ENCODE measurements around the gene ANKRD33. TPM values are rescaled to one million over a fixed set of nuclear protein-coding genes. Genes with fewer than 3 reads are reported as not detected.

The ANKRD33 gene
- total RNA-seq, 1 experiment from 2014 or later, result 0.81 TPM

DNA sequence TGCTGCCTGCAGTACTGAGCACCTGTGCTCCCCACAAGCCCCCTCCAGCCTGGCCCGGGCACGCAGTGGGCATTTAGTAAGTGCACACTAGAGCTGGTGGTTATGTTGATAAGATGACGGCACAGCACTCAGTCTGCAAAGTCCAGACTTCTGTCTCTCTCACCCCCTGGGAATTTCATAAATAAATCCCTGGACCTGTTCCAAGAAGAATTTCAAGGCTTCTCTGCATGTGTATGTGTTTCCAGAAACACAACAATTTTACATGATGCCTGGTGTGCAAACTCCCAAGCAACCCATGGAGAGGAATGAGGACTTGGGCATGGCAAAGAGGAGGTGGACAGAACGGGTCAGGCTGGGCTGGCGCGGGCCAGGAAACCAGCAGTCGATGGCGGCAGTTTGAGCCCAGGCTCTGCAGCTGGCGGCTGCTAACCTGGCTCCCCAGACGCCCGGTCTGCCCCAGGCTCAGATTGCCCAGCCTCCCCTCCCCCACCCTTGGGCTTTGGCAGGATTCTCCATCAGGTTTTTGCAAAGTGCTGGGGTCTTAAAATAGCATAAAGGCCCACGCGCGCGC, 53.2 kb downstream of the ANKRD33 start:
- Mint-ChIP-seq H3K27ac (no peak overlapping the region), H3K9me3 (peaks cover 12 to 15% of the 10 kb centered on the region in 2 experiments), H3K27me3 (ENCODE audit: low read depth) (peaks cover 36% of the 10 kb centered on the region), H3K4me3 (no peak overlapping the region), H3K36me3 (ENCODE audit: insufficient read depth in 1 of 3, low read depth in 3 of 3) (peaks cover 0 to 5% (median 5%) of the 10 kb centered on the region in 3 experiments; a peak in 4 of 7 replicates), H3K4me1 (peaks cover 6 to 11% of the 10 kb centered on the region in 2 experiments; a peak in 3 of 4 replicates)
- TF ChIP-seq CTCF (conservative IDR thresholded peaks at IDR 0.05), result no peak
- H4K5ac ChIP-seq (ENCODE audit: insufficient read length, low read depth, low read length), result no peak overlapping the region
- no peak overlapping the region for H4K91ac ChIP-seq (ENCODE audit: insufficient read length, low read depth, low read length)
- no peaks in the 10 kb centered on the region for H3K23me2 ChIP-seq (ENCODE audit: insufficient read length, low read depth, low read length, poor library complexity, severe bottlenecking)
- H3K79me1 ChIP-seq (ENCODE audit: insufficient read depth, low read depth, low read length, poor library complexity, severe bottlenecking), result no peaks in the 10 kb centered on the region
- DNase-seq, result no peak
- H3K56ac ChIP-seq (ENCODE audit: insufficient read length, low read depth, low read length), result no peak overlapping the region
- H3K14ac ChIP-seq (ENCODE audit: insufficient read depth, low read length), result no peak overlapping the region
- H4K20me1 ChIP-seq (ENCODE audit: control insufficient read depth, insufficient read depth, insufficient read length), result no peaks in the 10 kb centered on the region
- 0 out of 2 replicates have a peak, but pooled peaks cover 3% of the 10 kb centered on the region for H3K27me3 ChIP-seq (ENCODE audit: insufficient read depth, low read length)
- no peak overlapping the region for H2BK5ac ChIP-seq (ENCODE audit: insufficient read length, low read length)
- no peak overlapping the region for H3K18ac ChIP-seq (ENCODE audit: insufficient read length, low read depth, low read length)
- H3K4ac ChIP-seq (ENCODE audit: low read depth, low read length), result no peak overlapping the region
- no peak overlapping the region for H2BK12ac ChIP-seq (ENCODE audit: insufficient read length, low read depth, low read length)
- no peak overlapping the region for H3K4me2 ChIP-seq (ENCODE audit: insufficient read depth, insufficient read length, low read length)
- no peak overlapping the region for H2BK20ac ChIP-seq (ENCODE audit: low read depth, low read length, poor library complexity, severe bottlenecking)
- H3K4me1 ChIP-seq (ENCODE audit: insufficient read depth, low read length), result no peaks in the 10 kb centered on the region; the same call in 1 of the 2 replicates
- WGBS (ENCODE audit: extremely low coverage, insufficient read length, low lambda C conversion rate), result no CpG with 5 or more reads among the region's 15 CpGs
- H2AK5ac ChIP-seq (ENCODE audit: insufficient read length, low read length), result no peak overlapping the region
- peaks cover 5% of the 10 kb centered on the region for H3K9me3 ChIP-seq (ENCODE audit: control insufficient read depth, low read depth, low read length)
- no peaks in the 10 kb centered on the region for H3K79me2 ChIP-seq (ENCODE audit: insufficient read depth, low read length)
- H2AFZ ChIP-seq (ENCODE audit: low read length), result no peak overlapping the region
- H3T11ph ChIP-seq (ENCODE audit: low read length), result no peak overlapping the region
- H3K27ac ChIP-seq (ENCODE audit: insufficient read length, low read depth, low read length), result no peak overlapping the region
- no peak overlapping the region for H3K9ac ChIP-seq (ENCODE audit: extremely low read depth, insufficient read length, low read length)
- no peak overlapping the region for H2BK120ac ChIP-seq (ENCODE audit: low read depth, low read length, poor library complexity, severe bottlenecking)
- no peak overlapping the region for H4K8ac ChIP-seq (replicated peaks; ENCODE audit: insufficient read length, low read depth, low read length)
- H3K23ac ChIP-seq (ENCODE audit: insufficient read length, low read depth, low read length), result no peak overlapping the region
- no peak overlapping the region for H2BK15ac ChIP-seq (ENCODE audit: low read depth, low read length)

Other genes with a start within 250 kb of the ANKRD33 start
- gene FIGNL2, start 39.4 kb upstream of the ANKRD33 start, total RNA-seq (2021), result 19.5 and 19.7 TPM in 2 replicates
- not detected in 2 replicates for gene ACVRL1, start 19.4 kb downstream of the ANKRD33 start, total RNA-seq (2021)
- gene ACVR1B, start 63.6 kb downstream of the ANKRD33 start, total RNA-seq (2021), result 15.6 and 16.3 TPM in 2 replicates
- 1.1 and 1.2 TPM in 2 replicates for gene TAMALIN, start 118.8 kb downstream of the ANKRD33 start, total RNA-seq (2021)
- 25.8 and 27.3 TPM in 2 replicates for gene NR4A1, start 163.3 kb downstream of the ANKRD33 start, total RNA-seq (2021)
- gene ATG101, start 181.9 kb downstream of the ANKRD33 start, total RNA-seq (2021), result 58.3 and 61.1 TPM in 2 replicates
- not detected in 2 replicates for gene SMIM41, start 191.6 kb downstream of the ANKRD33 start, total RNA-seq (2021)

Measured in H9 (cell line).